ENCODE measurements around the gene SH3RF3. TPM values are rescaled to one million over a fixed set of nuclear protein-coding genes. Genes with fewer than 3 reads are reported as not detected.

Gene SH3RF3
- total and polyA plus RNA-seq, 8 donors: 7.0 to 11.1 (median 8.3) TPM

GRCh38 chr2:109212836-109213563 is 84.0 kb downstream of the SH3RF3 start:
- Histone ChIP-seq H3K4me3 (no peak overlapping the region), H3K36me3 (no peaks in the 10 kb centered on the region), H3K27me3 (no peaks in the 10 kb centered on the region), H3K9me3 (no peaks in the 10 kb centered on the region), H3K4me1 (peaks cover 19 to 82% of the 10 kb centered on the region in 2 donors), H3K27ac (peak overlapping the region in 1 of 2 donors; percentile 75)
- DNase-seq (no peak), ATAC-seq (no peak)
- no peak for TF ChIP-seq CTCF (IDR thresholded peaks at IDR 0.05)
- intact Hi-C loops (cut with DNase I): no loop called here

GRCh38 chr2:109213646-109214433 is 84.8 kb downstream of the SH3RF3 start:
- peak overlapping the region in 1 of 2 donors; percentile 75 for H3K27ac ChIP-seq
- H3K9me3 ChIP-seq: no peaks in the 10 kb centered on the region
- no peaks in the 10 kb centered on the region for H3K36me3 ChIP-seq
- H3K4me3 ChIP-seq: no peak overlapping the region
- H3K27me3 ChIP-seq: no peaks in the 10 kb centered on the region
- peak; percentile 54 for ATAC-seq
- peak in 1 of 4 donors; percentile 69 for DNase-seq
- no peak for TF ChIP-seq CTCF (IDR thresholded peaks at IDR 0.05)
- intact Hi-C loops (cut with DNase I): no loop called here
- H3K4me1 ChIP-seq: peaks cover 20 to 87% of the 10 kb centered on the region in 2 donors

GRCh38 chr2:109214651-109215371 is 85.8 kb downstream of the SH3RF3 start:
- Histone ChIP-seq H3K36me3 (no peaks in the 10 kb centered on the region), H3K27ac (peak overlapping the region in 1 of 2 donors; percentile 75), H3K4me3 (no peak overlapping the region), H3K9me3 (no peaks in the 10 kb centered on the region), H3K4me1 (peaks cover 15 to 80% of the 10 kb centered on the region in 2 donors), H3K27me3 (no peaks in the 10 kb centered on the region)
- no peak for TF ChIP-seq CTCF (IDR thresholded peaks at IDR 0.05)
- DNase-seq (no peak), ATAC-seq (no peak)
- intact Hi-C loops (cut with DNase I): no loop called here

GRCh38 chr2:109215866-109216265 is 86.9 kb downstream of the SH3RF3 start:
- no peak for TF ChIP-seq CTCF (IDR thresholded peaks at IDR 0.05)
- intact Hi-C loops (cut with DNase I): no loop called here
- H3K4me3 ChIP-seq: no peak overlapping the region
- H3K36me3 ChIP-seq: no peaks in the 10 kb centered on the region
- no peak for DNase-seq
- H3K4me1 ChIP-seq: peaks cover 15 to 72% of the 10 kb centered on the region in 2 donors
- H3K9me3 ChIP-seq: no peaks in the 10 kb centered on the region
- no peaks in the 10 kb centered on the region for H3K27me3 ChIP-seq
- H3K27ac ChIP-seq: no peak overlapping the region
- no peak for ATAC-seq

GRCh38 chr2:109216332-109216731 is 87.3 kb downstream of the SH3RF3 start:
- H3K4me1 ChIP-seq: peaks cover 15 to 68% of the 10 kb centered on the region in 2 donors
- H3K27me3 ChIP-seq: no peaks in the 10 kb centered on the region
- H3K27ac ChIP-seq: no peak overlapping the region
- H3K4me3 ChIP-seq: no peak overlapping the region
- no peak for TF ChIP-seq CTCF (IDR thresholded peaks at IDR 0.05)
- DNase-seq (no peak), ATAC-seq (peak; percentile 52)
- H3K36me3 ChIP-seq: no peaks in the 10 kb centered on the region
- intact Hi-C loops (cut with DNase I): no loop called here
- no peaks in the 10 kb centered on the region for H3K9me3 ChIP-seq
